Gastrocnemius medialis (tissue), 4 donors: ENCODE data around the gene ITPR1. TPM values are rescaled to one million over a fixed set of nuclear protein-coding genes. Genes with fewer than 3 reads are reported as not detected.

Experiments
- ATAC-seq, 2 donors: fragments of 150-250 bp; one replicate each; pipeline ENCODE4 v1.9.1; 2016
- DNase-seq, 2 donors: peaks; one replicate each; pipeline ENCODE4 v3.0.0-alpha.2; 2019
- H3K27ac ChIP-seq, 4 donors: fragments of 200-600 bp; sonication (generic); 1 replicate in 1 of 4; 2 replicates in 3 of 4; pipeline ENCODE4 v1.5.1; 2016 to 2018; ENCODE audit warnings: mild to moderate bottlenecking in 2 of 4, moderate library complexity in 1 of 4
- H3K27me3 ChIP-seq, 3 donors: fragments of 200-600 bp; sonication (generic) in 2 of 3; 1 replicate in 1 of 3; 2 replicates in 2 of 3; pipeline versions ENCODE4 v1.5.1 to v1.6.0; 2016 to 2019; ENCODE audit warnings: mild to moderate bottlenecking in 1 of 3, moderate library complexity in 1 of 3
- H3K36me3 ChIP-seq, 2 donors: fragments of 200-600 bp; sonication (generic) in 1 of 2; one replicate each; pipeline ENCODE4 v1.5.1; 2017 to 2018
- H3K4me1 ChIP-seq, 2 donors: fragments of 200-600 bp; sonication (generic) in 1 of 2; one replicate each; pipeline ENCODE4 v1.5.1; 2016 to 2017; ENCODE audit warnings: mild to moderate bottlenecking in 2 of 2
- H3K4me3 ChIP-seq, 4 donors: fragments of 200-600 bp; sonication (generic) in 3 of 4; 1 replicate in 1 of 4; 2 replicates in 3 of 4; pipeline ENCODE4 v1.5.1; 2016 to 2019; ENCODE audit warnings: mild to moderate bottlenecking in 2 of 4
- H3K9me3 ChIP-seq, 3 donors: fragments of 200-600 bp; sonication (generic) in 2 of 3; 1 replicate in 1 of 3; 2 replicates in 2 of 3; pipeline ENCODE4 v1.5.1; 2016 to 2019
- CTCF ChIP-seq, 5 experiments: fragments of 450-650 bp in 3 of 5; fragments of 200-600 bp in 2 of 5; sonication (generic) in 2 of 5; IDR thresholded peaks in 4 of 5; conservative IDR thresholded peaks in 1 of 5; 1 replicate in 4 of 5; 2 replicates in 1 of 5; pipeline ENCODE4 v1.5.1; 2016 to 2019; ENCODE audit warnings: antibody characterized with exemption in 5 of 5, mild to moderate bottlenecking in 3 of 5, moderate library complexity in 3 of 5
- POLR2A ChIP-seq, 2 donors: fragments of 450-650 bp; IDR thresholded peaks; one replicate each; pipeline ENCODE4 v1.6.1; 2017; ENCODE audit warnings: antibody characterized with exemption in 2 of 2, mild to moderate bottlenecking in 2 of 2, moderate library complexity in 2 of 2
- in situ Hi-C, 4 donors: fragments of 200-750 bp; cut with MboI; loops; one replicate each; pipeline versions ENCODE4 v1.15.0 to v1.8.0; 2017; ENCODE audit warnings: low sequenced_read_pairs in 4 of 4
- intact Hi-C: fragments of 100-400 bp; cut with DNase I; formaldehyde crosslinking; loops from one replicate; pipeline ENCODE4 v1.15.1; 2023; ENCODE audit warnings: low total_unique reads
- total RNA-seq, 4 donors: library from RNA; depleted of rRNA; stranded (reverse); fragments of >200 nt; gene quantifications; one replicate each; pipeline versions ENCODE4 v1.1.0 to v1.2.3, GENCODE V29; 2016

The ITPR1 gene
- total RNA-seq, 4 donors from 2014 or later: 5.5 to 21.7 (median 11.3) TPM

GRCh38 chr3:4472312-4472711, 20.8 kb upstream of the ITPR1 start:
- H3K27me3 ChIP-seq: no peaks in the 10 kb centered on the region
- no peak for TF ChIP-seq POLR2A (IDR thresholded peaks at IDR 0.05)
- no peak for TF ChIP-seq CTCF (IDR thresholded peaks at IDR 0.05 in 4 of 5, conservative IDR thresholded peaks at IDR 0.05 in 1 of 5)
- in situ Hi-C loops (no loop called here), intact Hi-C loops (no loop called here)
- no peak overlapping the region for H3K27ac ChIP-seq
- H3K4me1 ChIP-seq: no peaks in the 10 kb centered on the region
- H3K36me3 ChIP-seq: no peaks in the 10 kb centered on the region
- no peak for DNase-seq
- H3K9me3 ChIP-seq: no peaks in the 10 kb centered on the region
- H3K4me3 ChIP-seq: no peak overlapping the region
- ATAC-seq: no peak

GRCh38 chr3:4472766-4473165, 20.4 kb upstream of the ITPR1 start:
- Histone ChIP-seq H3K36me3 (no peaks in the 10 kb centered on the region), H3K27ac (no peak overlapping the region), H3K27me3 (no peaks in the 10 kb centered on the region), H3K4me1 (no peaks in the 10 kb centered on the region), H3K4me3 (no peak overlapping the region), H3K9me3 (no peaks in the 10 kb centered on the region)
- DNase-seq (no peak), ATAC-seq (no peak)
- in situ Hi-C loops: no loop called here
- no peak for TF ChIP-seq CTCF (IDR thresholded peaks at IDR 0.05 in 4 of 5, conservative IDR thresholded peaks at IDR 0.05 in 1 of 5)
- no peak for TF ChIP-seq POLR2A (IDR thresholded peaks at IDR 0.05)
- intact Hi-C loops: no loop called here

DNA sequence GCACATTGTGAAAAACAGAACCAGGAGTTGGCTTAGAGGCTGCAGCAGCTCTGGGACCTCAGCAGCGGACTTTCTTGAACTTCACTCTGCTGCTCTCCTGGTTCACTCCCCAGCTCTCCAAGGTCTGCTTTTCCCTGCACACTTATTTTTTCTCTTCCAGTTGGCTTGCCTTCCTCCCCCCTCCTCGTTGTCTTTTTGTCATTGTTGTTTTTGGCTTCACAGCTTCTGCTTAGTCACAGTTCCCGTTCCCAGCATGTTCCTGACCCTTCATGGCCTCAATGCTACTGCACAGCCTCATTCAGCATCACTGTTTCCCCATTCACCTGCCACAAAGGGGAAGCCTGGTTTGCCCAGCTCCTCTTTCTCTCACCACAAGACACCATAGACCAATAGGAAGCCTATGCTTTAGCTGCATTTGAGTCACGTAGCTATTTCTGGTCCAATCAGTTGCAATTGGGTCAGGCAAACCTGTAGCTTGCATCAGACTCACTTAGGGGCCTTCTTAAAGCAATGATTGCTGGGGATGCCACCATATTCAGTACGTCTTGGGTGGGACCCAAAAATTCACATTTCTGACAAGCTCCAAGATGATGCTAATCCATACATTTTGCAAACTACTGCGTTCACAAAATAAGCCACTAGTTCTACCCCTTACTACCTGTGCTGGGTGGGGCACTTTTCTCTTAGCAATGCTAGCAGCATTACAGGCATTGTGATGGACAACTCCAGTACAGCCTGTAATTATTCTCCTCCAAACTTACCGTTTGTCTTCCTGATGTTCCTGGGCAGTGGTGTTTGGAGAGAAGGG, 18.3 kb upstream of the ITPR1 start:
- H3K27ac ChIP-seq: peak overlapping the region in 1 of 4 donors; percentile 31
- ATAC-seq: peak; percentile 47 to 65
- peak in 1 of 2 donors; percentile 25 for DNase-seq
- no peaks in the 10 kb centered on the region for H3K36me3 ChIP-seq
- no peak overlapping the region for H3K4me3 ChIP-seq
- no peaks in the 10 kb centered on the region for H3K4me1 ChIP-seq
- no peaks in the 10 kb centered on the region for H3K27me3 ChIP-seq
- in situ Hi-C loops: no loop called here
- H3K9me3 ChIP-seq: no peaks in the 10 kb centered on the region
- intact Hi-C loops: no loop called here
- no peak for TF ChIP-seq POLR2A (IDR thresholded peaks at IDR 0.05)

DNA sequence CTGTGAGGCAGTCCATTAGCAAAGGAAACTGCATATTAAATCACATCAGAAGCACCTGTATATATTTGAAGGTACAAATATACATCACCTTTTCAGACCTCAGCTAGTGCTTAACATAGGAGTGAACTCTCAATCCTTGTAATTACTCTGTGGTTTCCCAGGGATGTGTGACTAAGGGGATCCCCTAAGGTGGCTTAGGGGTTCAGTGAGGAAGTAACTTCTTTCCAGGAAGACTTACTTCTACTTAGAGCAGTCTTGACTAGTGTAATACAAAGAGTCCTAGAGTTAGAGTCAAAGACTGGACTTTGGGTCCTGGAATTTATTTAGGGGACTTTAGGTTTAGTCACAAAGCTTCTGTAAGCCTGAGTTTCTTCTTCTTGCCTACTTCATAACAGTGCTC, 17.3 kb upstream of the ITPR1 start:
- intact Hi-C loops: no loop called here
- no peaks in the 10 kb centered on the region for H3K4me1 ChIP-seq
- DNase-seq (no peak), ATAC-seq (no peak)
- in situ Hi-C loops: no loop called here
- H3K36me3 ChIP-seq: no peaks in the 10 kb centered on the region
- H3K4me3 ChIP-seq: no peak overlapping the region
- TF ChIP-seq POLR2A (IDR thresholded peaks at IDR 0.05) (no peak), CTCF (IDR thresholded peaks at IDR 0.05 in 4 of 5, conservative IDR thresholded peaks at IDR 0.05 in 1 of 5) (no peak)
- H3K27ac ChIP-seq: no peak overlapping the region
- H3K9me3 ChIP-seq: no peaks in the 10 kb centered on the region
- no peaks in the 10 kb centered on the region for H3K27me3 ChIP-seq

- TF ChIP-seq CTCF (IDR thresholded peaks at IDR 0.05 in 4 of 5, conservative IDR thresholded peaks at IDR 0.05 in 1 of 5) (no peak), POLR2A (IDR thresholded peaks at IDR 0.05) (no peak)
- in situ Hi-C loops (no loop called here), intact Hi-C loops (no loop called here)
- Histone ChIP-seq H3K9me3 (no peaks in the 10 kb centered on the region), H3K36me3 (no peaks in the 10 kb centered on the region), H3K4me3 (no peak overlapping the region), H3K4me1 (no peaks in the 10 kb centered on the region), H3K27me3 (no peaks in the 10 kb centered on the region), H3K27ac (no peak overlapping the region)
- ATAC-seq (no peak), DNase-seq (no peak)
Measured at GRCh38 chr3:4476496-4476895, 16.7 kb upstream of the ITPR1 start.
